ENCODE measurements around the gene PBX2.

GRCh38 chr6:32149932-32150870 is 39.8 kb downstream of the PBX2 start:
- TF ChIP-seq CTCF (IDR thresholded peaks at IDR 0.05; ENCODE audit: low read depth, low read length, poor library complexity, severe bottlenecking): no peak
- no peak for TF ChIP-seq EZH2phosphoT487 (IDR thresholded peaks at IDR 0.05; ENCODE audit: borderline replicate concordance, low read length)

Data from DOHH2 (cell line).